Esophagus squamous epithelium (tissue), 5 donors: Measurements from ENCODE around the gene HOXA13. TPM values are rescaled to one million over a fixed set of nuclear protein-coding genes. Genes with fewer than 3 reads are reported as not detected.

ENCODE experiments used
- DNase-seq: peaks from one replicate; lab custom pipeline; 2025; lab: John Stamatoyannopoulos, UW
- H3K27ac ChIP-seq, 4 donors: fragments of 200-600 bp; sonication (generic); one replicate each; pipeline ENCODE4 v1.5.1; 2016 to 2019; ENCODE audit warnings: mild to moderate bottlenecking in 1 of 4
- H3K27me3 ChIP-seq, 4 donors: fragments of 200-600 bp; sonication (generic); 1 replicate in 3 of 4; 2 replicates in 1 of 4; pipeline versions ENCODE4 v1.5.1 to v1.6.0; 2017 to 2021; ENCODE audit warnings: antibody characterized with exemption in 1 of 4
- H3K36me3 ChIP-seq, 3 donors: fragments of 200-600 bp; sonication (generic); one replicate each; pipeline ENCODE4 v1.5.1; 2016 to 2019
- H3K4me1 ChIP-seq, 3 donors: fragments of 200-600 bp; sonication (generic); one replicate each; pipeline ENCODE4 v1.5.1; 2017 to 2019
- H3K4me3 ChIP-seq, 4 donors: fragments of 200-600 bp; sonication (generic); 1 replicate in 3 of 4; 2 replicates in 1 of 4; pipeline ENCODE4 v1.5.1; 2016 to 2019; ENCODE audit warnings: mild to moderate bottlenecking in 2 of 4, moderate library complexity in 1 of 4
- H3K9me3 ChIP-seq, 3 donors: fragments of 200-600 bp; sonication (generic); one replicate each; pipeline ENCODE4 v1.5.1; 2016 to 2019
- POLR2A ChIP-seq, 4 donors: fragments of 450-650 bp; IDR thresholded peaks; one replicate each; pipeline ENCODE4 v1.6.1; 2017; ENCODE audit warnings: antibody characterized with exemption in 4 of 4, mild to moderate bottlenecking in 4 of 4, moderate library complexity in 3 of 4
- WGBS, 2 donors: methylation state at CpG; one replicate each; pipeline ENCODE4 v1.1.5; 2018; 5-methylcytosine and 5-hydroxymethylcytosine counted together
- intact Hi-C: fragments of 100-400 bp; cut with DNase I; formaldehyde crosslinking; loops from one replicate; pipeline ENCODE4 v1.15.0; 2022
- total RNA-seq, 4 donors: library from RNA; depleted of rRNA; stranded (reverse); fragments of >200 nt; gene quantifications; one replicate each; pipeline ENCODE4 v1.1.0, GENCODE V29; 2016
- TF ChIP-seq, protein P1 (sequence below), 6 experiments: fragments of 450-650 bp in 4 of 6; fragments of 200-600 bp in 2 of 6; sonication (generic) in 2 of 6; IDR thresholded peaks; one replicate each; pipeline ENCODE4 v1.5.1; 2016 to 2019; ENCODE audit warnings: antibody characterized with exemption in 6 of 6, mild to moderate bottlenecking in 4 of 6, moderate library complexity in 4 of 6
- donor health status: DM: yes; HTN: yes; CAD: no.

HOXA13 gene
- total RNA-seq, 4 donors from 2014 or later = not detected

DNA sequence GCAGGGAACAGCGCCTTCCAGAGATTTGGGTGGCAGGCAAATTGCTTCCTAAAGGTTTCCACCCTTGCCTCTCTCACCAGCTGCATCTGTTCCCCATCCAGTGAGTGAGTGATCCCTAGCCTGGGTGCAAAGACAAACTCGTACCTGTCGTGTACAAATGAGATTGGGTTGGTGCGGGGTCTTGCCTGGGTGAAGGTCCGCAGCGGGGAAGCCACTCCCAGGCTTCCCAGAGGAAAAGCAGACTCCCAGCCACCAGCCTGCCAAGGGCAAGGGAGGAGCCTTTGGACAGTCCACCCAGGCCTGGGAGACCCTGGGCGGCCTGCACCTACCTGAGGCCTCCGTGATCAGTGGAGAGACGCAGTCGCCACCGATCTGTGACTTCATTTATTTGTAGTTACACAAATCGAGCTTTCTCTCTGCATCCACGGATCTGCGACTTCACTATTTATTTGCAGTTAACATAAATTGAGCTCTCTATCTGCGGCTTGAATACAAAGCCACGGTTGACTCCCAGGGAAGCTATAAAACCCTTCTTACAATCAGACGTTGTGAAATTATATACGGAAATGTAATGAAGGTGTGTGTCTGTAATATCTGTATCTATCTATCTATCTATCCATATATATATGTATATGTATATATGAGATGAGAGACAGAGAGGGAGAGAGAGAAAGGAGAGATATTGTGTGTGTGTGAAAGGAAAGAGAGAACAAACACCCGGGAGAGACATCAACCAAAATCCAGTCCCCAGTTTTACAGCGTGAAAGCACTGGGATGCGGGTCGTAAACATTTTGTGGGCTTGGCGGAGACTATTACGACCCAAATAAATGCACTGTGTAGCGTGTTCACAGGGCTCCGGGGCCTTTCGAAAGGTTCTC, 40.4 kb downstream of the HOXA13 start:
- H3K4me3 ChIP-seq = peak overlapping the region in 1 of 4 donors; percentile 61
- H3K27ac ChIP-seq = no peak overlapping the region
- WGBS, 2 donors = 61 to 72% methylated on average over 24 to 27 of the region's 27 CpGs

DNA sequence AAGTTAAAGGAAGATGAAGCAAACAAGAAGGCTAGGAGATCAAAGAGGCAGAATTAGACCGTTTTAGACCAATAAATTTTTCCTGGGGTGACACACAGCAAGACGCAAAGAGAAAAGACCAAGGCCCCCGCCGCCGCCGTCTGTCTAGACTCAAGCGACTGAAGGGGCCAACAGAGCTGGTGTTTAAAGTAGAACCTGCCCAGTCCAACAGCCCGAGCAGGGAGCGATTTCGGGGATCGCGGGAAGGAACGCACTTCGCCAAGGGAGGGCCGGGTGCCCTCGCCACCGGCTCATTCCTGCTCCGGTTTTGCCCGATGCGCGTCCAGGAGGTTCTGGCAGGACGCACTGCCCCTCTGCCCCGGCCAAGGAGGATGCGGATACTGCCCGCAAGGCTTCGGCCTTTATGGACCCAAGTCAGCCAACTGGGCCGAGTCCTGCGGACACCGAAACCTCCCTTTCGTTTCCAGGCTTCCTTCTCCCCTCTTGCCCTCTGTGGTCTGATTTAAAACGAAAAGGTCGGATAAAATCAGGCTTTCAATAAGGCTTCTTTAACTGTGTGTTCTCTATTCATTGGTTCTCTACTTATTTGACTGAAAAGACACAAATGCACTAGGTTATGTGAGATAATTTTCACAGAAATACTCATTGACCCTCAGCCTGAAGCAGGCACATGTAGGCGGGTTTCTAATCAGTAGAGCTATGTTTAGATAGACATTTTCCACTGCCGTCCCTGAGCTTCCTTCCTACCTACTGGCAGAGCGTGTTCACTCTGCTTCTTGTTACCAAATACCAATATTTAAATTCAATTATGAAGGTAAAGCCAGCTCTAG, 41.2 kb downstream of the HOXA13 start:
- no peak for TF ChIP-seq POLR2A (IDR thresholded peaks at IDR 0.05)
- TF ChIP-seq, protein P1, sequence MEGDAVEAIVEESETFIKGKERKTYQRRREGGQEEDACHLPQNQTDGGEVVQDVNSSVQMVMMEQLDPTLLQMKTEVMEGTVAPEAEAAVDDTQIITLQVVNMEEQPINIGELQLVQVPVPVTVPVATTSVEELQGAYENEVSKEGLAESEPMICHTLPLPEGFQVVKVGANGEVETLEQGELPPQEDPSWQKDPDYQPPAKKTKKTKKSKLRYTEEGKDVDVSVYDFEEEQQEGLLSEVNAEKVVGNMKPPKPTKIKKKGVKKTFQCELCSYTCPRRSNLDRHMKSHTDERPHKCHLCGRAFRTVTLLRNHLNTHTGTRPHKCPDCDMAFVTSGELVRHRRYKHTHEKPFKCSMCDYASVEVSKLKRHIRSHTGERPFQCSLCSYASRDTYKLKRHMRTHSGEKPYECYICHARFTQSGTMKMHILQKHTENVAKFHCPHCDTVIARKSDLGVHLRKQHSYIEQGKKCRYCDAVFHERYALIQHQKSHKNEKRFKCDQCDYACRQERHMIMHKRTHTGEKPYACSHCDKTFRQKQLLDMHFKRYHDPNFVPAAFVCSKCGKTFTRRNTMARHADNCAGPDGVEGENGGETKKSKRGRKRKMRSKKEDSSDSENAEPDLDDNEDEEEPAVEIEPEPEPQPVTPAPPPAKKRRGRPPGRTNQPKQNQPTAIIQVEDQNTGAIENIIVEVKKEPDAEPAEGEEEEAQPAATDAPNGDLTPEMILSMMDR (IDR thresholded peaks at IDR 0.05) = no peak
- H3K36me3 ChIP-seq = no peaks in the 10 kb centered on the region
- no peak overlapping the region for H3K4me3 ChIP-seq
- no peak overlapping the region for H3K27ac ChIP-seq
- H3K4me1 ChIP-seq = peaks cover 28 to 69% (median 33%) of the 10 kb centered on the region in 3 donors
- no peaks in the 10 kb centered on the region for H3K9me3 ChIP-seq
- DNase-seq = no peak
- WGBS, 2 donors = 37 to 56% methylated on average over 24 to 27 of the region's 35 CpGs
- peaks cover 9 to 99% (median 61%) of the 10 kb centered on the region in 4 donors for H3K27me3 ChIP-seq
- intact Hi-C loops = no loop called here

More for the DNA sequence above, 40.4 kb downstream of the HOXA13 start:
- TF ChIP-seq, protein P1 (IDR thresholded peaks at IDR 0.05) = no peak
- TF ChIP-seq POLR2A (IDR thresholded peaks at IDR 0.05) = no peak
- Histone ChIP-seq H3K36me3 (no peaks in the 10 kb centered on the region), H3K9me3 (no peaks in the 10 kb centered on the region), H3K4me1 (peaks cover 32 to 71% (median 37%) of the 10 kb centered on the region in 3 donors), H3K27me3 (peaks cover 11 to 99% (median 62%) of the 10 kb centered on the region in 4 donors)
- DNase-seq = no peak
- intact Hi-C loops = loop anchor here (10.0 kb wide), 1 partner anchor 1305 kb away; no protein-coding TSS in a partner anchor

DNA sequence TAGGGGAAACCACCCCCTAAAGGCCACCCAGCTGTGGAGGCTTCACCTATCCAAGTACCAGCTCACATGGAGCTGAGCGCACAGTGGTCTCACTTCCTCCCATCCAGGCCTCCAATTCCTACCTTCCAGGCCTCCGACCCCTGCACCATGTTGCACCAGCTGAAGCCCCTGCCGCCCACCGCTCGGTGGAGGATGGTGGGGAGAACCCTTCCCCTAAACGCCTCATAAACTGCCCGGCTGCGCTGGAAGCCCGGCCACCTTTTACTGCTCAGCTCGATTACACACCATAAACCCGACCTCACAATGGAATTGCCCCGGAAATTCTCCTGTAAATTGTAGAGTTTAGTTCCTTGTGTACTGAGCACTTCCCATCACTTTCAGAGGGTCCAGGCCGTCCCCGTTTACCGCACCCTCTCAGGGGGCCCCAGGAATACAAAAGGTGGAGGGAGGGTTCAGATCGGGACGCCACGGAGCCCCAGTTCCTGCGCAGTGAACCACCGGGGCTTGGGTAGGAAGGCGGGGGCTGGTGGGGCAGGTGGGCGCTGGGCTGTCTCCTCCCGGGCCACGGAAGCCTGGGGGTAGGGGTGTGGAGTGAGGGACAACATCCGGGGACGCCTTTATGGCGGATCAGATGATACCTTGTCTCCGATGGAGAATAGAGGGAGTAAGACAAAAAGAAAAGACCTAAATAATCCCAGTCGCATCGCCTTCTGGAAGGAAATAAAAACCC, 42.0 kb downstream of the HOXA13 start:
- Histone ChIP-seq H3K27ac (no peak overlapping the region), H3K36me3 (no peaks in the 10 kb centered on the region), H3K27me3 (peaks cover 10 to 99% (median 64%) of the 10 kb centered on the region in 4 donors), H3K4me3 (no peak overlapping the region), H3K4me1 (peaks cover 28 to 71% (median 33%) of the 10 kb centered on the region in 3 donors), H3K9me3 (no peaks in the 10 kb centered on the region)
- WGBS, 2 donors = 35 to 39% methylated on average over 10 to 20 of the region's 30 CpGs
- intact Hi-C loops = no loop called here
- no peak for TF ChIP-seq POLR2A (IDR thresholded peaks at IDR 0.05)
- TF ChIP-seq, protein P1 (IDR thresholded peaks at IDR 0.05) = no peak
- no peak for DNase-seq

DNA sequence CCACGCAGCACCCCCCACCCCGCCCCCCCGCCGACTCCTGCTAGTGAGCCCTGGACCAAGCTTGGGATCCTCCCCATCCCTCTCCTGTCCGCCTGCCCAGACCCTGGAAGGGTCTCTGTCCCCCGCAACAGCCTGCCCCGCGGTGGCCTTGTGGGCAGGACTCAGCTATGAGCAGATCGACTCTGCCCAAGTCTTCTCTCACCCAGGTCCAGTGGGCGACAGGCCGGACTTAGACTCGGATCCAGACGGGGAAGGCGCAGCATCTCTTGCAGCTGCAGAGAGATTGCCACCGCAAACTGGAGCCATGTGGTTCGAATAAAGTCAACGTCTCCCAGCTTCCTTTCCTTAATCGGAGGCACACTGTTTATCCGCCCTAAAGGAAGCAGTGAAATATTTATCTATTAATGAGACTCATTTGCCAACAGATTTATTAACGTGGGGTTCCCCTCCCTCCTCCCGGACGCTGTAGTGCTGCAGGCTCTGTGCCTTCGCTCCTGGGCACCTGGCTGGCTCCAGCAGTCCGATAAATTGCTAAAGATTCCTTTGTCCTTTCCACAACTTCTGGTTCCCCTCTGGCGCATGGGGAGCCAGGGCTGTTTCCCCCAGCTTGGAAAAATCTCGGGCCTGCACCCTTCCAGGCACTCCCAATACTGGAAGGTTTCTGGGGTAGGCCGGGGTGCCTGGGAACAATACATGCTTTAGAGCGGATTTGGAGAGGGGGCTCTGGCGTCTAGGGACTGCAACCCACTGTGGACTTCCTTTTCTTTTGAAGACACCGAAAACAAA, 42.8 kb downstream of the HOXA13 start:
- peak overlapping the region in 2 of 4 donors; percentile 66 to 71 for H3K27ac ChIP-seq
- H3K4me1 ChIP-seq = peaks cover 32 to 77% (median 33%) of the 10 kb centered on the region in 3 donors
- TF ChIP-seq, protein P1 (IDR thresholded peaks at IDR 0.05) = no peak
- no peak for TF ChIP-seq POLR2A (IDR thresholded peaks at IDR 0.05)
- H3K4me3 ChIP-seq = peak overlapping the region; percentile 28 to 65 (median 44)
- 35 to 42% methylated on average over 17 to 19 of the region's 30 CpGs for WGBS, 2 donors
- DNase-seq = no peak
- no peaks in the 10 kb centered on the region for H3K9me3 ChIP-seq
- no peaks in the 10 kb centered on the region for H3K36me3 ChIP-seq
- H3K27me3 ChIP-seq = peaks cover 18 to 99% (median 68%) of the 10 kb centered on the region in 4 donors
- intact Hi-C loops = no loop called here
